ENCODE data around the gene HNRNPA0. TPM values are rescaled to one million over a fixed set of nuclear protein-coding genes. Genes with fewer than 3 reads are reported as not detected.

Gene HNRNPA0
- total and polyA plus RNA-seq, 2 experiments from 2014 or later = 15.1 to 39.9 TPM

DNA sequence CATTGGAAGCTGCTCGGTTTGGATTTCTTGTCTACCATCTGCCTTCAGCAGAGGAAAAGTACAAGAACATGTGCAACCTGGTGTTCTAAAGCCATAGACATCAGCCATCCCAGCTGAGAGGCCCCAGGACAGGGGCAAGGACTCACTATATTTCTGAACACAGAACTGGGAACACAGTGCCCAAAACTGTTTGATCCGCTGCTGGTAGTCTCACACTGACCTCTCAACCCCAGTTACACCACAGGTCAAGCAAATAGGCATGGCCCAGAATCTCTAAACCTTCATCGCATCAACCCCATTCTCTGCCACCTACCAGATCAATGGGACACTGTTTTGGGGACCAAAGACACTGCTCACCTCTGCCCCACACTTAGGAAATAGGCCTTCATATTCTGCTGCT is 20.2 kb downstream of the HNRNPA0 start:
- Histone ChIP-seq H3K4me3 (peak overlapping the region; percentile 67; the same call in 1 of the 2 replicates), H3K9me2 (ENCODE audit: insufficient read depth) (no peaks in the 10 kb centered on the region), H3K4me2 (peak overlapping the region; percentile 85), H3K4me1 (ENCODE audit: insufficient read depth) (peaks cover 17% of the 10 kb centered on the region), H3K79me2 (replicated peaks; ENCODE audit: insufficient read depth) (peaks cover 57% of the 10 kb centered on the region), H3K27me3 (ENCODE audit: insufficient read depth) (no peaks in the 10 kb centered on the region), H3K27ac (ENCODE audit: low read depth) (no peak overlapping the region), H2AFZ (no peak overlapping the region), H4K20me1 (replicated peaks; ENCODE audit: insufficient read depth) (no peaks in the 10 kb centered on the region; the same call in 1 of the 2 replicates), H3F3A (replicated peaks; ENCODE audit: low read depth) (no peaks in the 10 kb centered on the region), H3K36me3 (ENCODE audit: insufficient read depth) (no peaks in the 10 kb centered on the region)
- Mint-ChIP-seq H3K27me3 (ENCODE audit: insufficient read depth, low read depth, poor library complexity) (peaks cover 2% of the 10 kb centered on the region), H3K4me1 (peaks cover 21% of the 10 kb centered on the region; the same call in 2 of the 3 replicates), H3K4me3 (no peak overlapping the region), H3K9me3 (peaks cover 6% of the 10 kb centered on the region), H3K27ac (no peak overlapping the region), H3K36me3 (ENCODE audit: low read depth) (no peaks in the 10 kb centered on the region)
- no peak for ATAC-seq
- no peak for TF ChIP-seq CREB1 (CRISPR knock-in tag; IDR thresholded peaks at IDR 0.05; ENCODE audit: low read depth)
- TF ChIP-seq EZH2 (IDR thresholded peaks at IDR 0.05; ENCODE audit: low read depth, unreplicated experiment) = no peak
- TF ChIP-seq, protein P1, sequence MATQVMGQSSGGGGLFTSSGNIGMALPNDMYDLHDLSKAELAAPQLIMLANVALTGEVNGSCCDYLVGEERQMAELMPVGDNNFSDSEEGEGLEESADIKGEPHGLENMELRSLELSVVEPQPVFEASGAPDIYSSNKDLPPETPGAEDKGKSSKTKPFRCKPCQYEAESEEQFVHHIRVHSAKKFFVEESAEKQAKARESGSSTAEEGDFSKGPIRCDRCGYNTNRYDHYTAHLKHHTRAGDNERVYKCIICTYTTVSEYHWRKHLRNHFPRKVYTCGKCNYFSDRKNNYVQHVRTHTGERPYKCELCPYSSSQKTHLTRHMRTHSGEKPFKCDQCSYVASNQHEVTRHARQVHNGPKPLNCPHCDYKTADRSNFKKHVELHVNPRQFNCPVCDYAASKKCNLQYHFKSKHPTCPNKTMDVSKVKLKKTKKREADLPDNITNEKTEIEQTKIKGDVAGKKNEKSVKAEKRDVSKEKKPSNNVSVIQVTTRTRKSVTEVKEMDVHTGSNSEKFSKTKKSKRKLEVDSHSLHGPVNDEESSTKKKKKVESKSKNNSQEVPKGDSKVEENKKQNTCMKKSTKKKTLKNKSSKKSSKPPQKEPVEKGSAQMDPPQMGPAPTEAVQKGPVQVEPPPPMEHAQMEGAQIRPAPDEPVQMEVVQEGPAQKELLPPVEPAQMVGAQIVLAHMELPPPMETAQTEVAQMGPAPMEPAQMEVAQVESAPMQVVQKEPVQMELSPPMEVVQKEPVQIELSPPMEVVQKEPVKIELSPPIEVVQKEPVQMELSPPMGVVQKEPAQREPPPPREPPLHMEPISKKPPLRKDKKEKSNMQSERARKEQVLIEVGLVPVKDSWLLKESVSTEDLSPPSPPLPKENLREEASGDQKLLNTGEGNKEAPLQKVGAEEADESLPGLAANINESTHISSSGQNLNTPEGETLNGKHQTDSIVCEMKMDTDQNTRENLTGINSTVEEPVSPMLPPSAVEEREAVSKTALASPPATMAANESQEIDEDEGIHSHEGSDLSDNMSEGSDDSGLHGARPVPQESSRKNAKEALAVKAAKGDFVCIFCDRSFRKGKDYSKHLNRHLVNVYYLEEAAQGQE (IDR thresholded peaks at IDR 0.05; ENCODE audit: unreplicated experiment) = no peak
- no peak for TF ChIP-seq NANOG (IDR thresholded peaks at IDR 0.05; ENCODE audit: borderline replicate concordance)
- TF ChIP-seq, protein P2, sequence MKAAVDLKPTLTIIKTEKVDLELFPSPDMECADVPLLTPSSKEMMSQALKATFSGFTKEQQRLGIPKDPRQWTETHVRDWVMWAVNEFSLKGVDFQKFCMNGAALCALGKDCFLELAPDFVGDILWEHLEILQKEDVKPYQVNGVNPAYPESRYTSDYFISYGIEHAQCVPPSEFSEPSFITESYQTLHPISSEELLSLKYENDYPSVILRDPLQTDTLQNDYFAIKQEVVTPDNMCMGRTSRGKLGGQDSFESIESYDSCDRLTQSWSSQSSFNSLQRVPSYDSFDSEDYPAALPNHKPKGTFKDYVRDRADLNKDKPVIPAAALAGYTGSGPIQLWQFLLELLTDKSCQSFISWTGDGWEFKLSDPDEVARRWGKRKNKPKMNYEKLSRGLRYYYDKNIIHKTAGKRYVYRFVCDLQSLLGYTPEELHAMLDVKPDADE (IDR thresholded peaks at IDR 0.05) = no peak
- TF ChIP-seq, protein P3, sequence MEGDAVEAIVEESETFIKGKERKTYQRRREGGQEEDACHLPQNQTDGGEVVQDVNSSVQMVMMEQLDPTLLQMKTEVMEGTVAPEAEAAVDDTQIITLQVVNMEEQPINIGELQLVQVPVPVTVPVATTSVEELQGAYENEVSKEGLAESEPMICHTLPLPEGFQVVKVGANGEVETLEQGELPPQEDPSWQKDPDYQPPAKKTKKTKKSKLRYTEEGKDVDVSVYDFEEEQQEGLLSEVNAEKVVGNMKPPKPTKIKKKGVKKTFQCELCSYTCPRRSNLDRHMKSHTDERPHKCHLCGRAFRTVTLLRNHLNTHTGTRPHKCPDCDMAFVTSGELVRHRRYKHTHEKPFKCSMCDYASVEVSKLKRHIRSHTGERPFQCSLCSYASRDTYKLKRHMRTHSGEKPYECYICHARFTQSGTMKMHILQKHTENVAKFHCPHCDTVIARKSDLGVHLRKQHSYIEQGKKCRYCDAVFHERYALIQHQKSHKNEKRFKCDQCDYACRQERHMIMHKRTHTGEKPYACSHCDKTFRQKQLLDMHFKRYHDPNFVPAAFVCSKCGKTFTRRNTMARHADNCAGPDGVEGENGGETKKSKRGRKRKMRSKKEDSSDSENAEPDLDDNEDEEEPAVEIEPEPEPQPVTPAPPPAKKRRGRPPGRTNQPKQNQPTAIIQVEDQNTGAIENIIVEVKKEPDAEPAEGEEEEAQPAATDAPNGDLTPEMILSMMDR (conservative IDR thresholded peaks at IDR 0.05; ENCODE audit: low read depth in 2 of 2) = no peak
- TF ChIP-seq EZH2phosphoT487 (IDR thresholded peaks at IDR 0.05; ENCODE audit: unreplicated experiment) = no peak
- TF ChIP-seq ZNF331 (CRISPR knock-in tag; IDR thresholded peaks at IDR 0.05; ENCODE audit: low read depth) = no peak
- DNase-seq (ENCODE audit: low spot score) = no peak

DNA sequence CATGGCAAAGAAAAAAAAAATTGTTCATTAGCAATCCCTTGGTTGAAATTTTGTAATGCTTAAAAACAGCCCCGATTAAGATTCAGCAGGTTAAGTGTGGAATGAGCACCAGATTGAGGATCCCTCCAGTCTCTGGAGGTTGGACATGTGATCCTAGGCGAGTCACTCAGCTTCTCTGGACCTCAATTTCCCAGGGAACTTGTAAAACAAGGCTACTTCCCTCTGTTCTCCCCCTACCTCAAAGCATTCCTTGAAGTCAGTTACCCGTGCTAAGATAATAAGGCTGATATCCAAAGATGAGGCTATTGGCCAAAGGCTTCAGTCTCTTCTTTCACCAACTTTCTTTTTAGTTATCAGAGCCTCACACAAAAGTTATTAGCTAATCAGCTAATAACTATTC is 21.2 kb downstream of the HNRNPA0 start:
- no peak for TF ChIP-seq ZNF331 (CRISPR knock-in tag; IDR thresholded peaks at IDR 0.05; ENCODE audit: low read depth)
- no peak for TF ChIP-seq EZH2phosphoT487 (IDR thresholded peaks at IDR 0.05; ENCODE audit: unreplicated experiment)
- TF ChIP-seq, protein P3 (conservative IDR thresholded peaks at IDR 0.05; ENCODE audit: low read depth in 2 of 2) = no peak
- no peak for TF ChIP-seq ZNF114 (CRISPR knock-in tag; IDR thresholded peaks at IDR 0.05)
- Mint-ChIP-seq H3K36me3 (ENCODE audit: low read depth) (no peaks in the 10 kb centered on the region), H3K4me1 (peaks cover 21% of the 10 kb centered on the region; the same call in 2 of the 3 replicates), H3K27me3 (ENCODE audit: insufficient read depth, low read depth, poor library complexity) (peaks cover 2% of the 10 kb centered on the region), H3K4me3 (no peak overlapping the region), H3K27ac (no peak overlapping the region), H3K9me3 (peaks cover 5% of the 10 kb centered on the region)
- no peak for ATAC-seq
- Histone ChIP-seq H3K27me3 (ENCODE audit: insufficient read depth) (no peaks in the 10 kb centered on the region), H3K4me1 (ENCODE audit: insufficient read depth) (peaks cover 17% of the 10 kb centered on the region), H3K4me3 (no peak overlapping the region), H3K27ac (ENCODE audit: low read depth) (no peak overlapping the region), H2AFZ (no peak overlapping the region), H3K9me2 (ENCODE audit: insufficient read depth) (no peaks in the 10 kb centered on the region), H4K20me1 (replicated peaks; ENCODE audit: insufficient read depth) (peaks cover 5% of the 10 kb centered on the region; the same call in 1 of the 2 replicates), H3K36me3 (ENCODE audit: insufficient read depth) (no peaks in the 10 kb centered on the region), H3K4me2 (no peak overlapping the region), H3F3A (replicated peaks; ENCODE audit: low read depth) (no peaks in the 10 kb centered on the region), H3K79me2 (replicated peaks; ENCODE audit: insufficient read depth) (peaks cover 65% of the 10 kb centered on the region)
- no peak for DNase-seq (ENCODE audit: low spot score)

Data from GM23338 (cell line).